Stimulated activated CD4-positive, alpha-beta T cell treated with anti-CD3 and anti-CD28 coated beads, Interleukin-4, amount 100 ng/mL, for 48 hours (primary cell): ENCODE results near the gene AMBRA1.

Experiments
- DNase-seq, 2 donors: peaks; one replicate each; pipeline ENCODE4 v3.0.0-alpha.2; 2020; ENCODE audit warnings: low read depth in 2 of 2

The AMBRA1 gene

DNA sequence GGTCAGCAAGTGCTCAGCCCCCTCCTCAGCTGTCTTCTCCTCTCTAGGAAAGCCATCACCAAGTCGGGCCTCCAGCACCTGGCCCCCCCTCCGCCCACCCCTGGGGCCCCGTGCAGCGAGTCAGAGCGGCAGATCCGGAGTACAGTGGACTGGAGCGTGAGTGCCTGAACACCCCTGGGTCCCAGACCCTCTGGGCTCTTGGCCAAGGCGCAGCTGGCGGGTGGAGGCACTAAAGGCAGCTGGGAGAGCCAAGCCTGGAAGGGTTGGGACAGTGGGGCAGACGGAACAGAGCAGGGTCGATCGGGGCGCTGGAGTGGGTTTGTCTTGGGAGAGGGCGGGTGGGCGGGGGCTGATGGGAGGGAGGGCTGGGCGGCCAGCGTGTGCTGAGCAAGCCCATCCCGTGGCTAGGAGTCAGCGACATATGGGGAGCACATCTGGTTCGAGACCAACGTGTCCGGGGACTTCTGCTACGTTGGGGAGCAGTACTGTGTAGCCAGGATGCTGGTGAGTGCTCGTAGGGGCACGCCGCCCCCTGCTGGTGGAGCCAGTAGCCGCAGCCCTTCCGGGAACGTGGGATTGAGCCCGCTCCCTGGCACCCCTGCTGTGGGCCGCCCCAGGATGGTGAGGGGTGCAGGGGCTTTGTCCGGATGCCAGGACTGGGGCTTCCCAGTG lies 226.4 kb downstream of the AMBRA1 start:
- DNase-seq = peak in 1 of 2 donors; percentile 69

DNA sequence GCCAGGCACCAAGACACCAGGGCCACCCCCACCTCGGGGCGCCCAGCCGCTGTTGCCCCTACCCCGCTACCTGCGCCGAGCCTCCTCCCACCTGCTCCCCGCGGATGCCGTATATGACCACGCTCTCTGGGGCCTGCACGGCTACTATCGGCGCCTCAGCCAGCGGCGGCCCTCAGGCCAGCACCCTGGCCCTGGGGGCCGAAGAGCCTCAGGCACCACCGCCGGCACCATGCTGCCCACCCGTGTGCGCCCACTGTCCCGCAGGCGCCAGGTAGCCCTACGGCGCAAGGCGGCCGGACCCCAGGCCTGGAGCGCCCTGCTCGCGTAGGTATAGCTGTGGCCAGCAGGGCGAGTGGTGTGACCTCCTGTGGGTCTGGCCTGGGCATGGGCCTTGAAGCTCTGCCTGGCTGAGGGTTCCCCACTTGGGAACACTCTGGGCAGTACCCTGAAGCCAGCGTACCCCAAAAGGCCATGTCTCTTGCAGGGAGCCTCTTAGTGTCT lies 227.1 kb downstream of the AMBRA1 start:
- DNase-seq = no peak

DNA sequence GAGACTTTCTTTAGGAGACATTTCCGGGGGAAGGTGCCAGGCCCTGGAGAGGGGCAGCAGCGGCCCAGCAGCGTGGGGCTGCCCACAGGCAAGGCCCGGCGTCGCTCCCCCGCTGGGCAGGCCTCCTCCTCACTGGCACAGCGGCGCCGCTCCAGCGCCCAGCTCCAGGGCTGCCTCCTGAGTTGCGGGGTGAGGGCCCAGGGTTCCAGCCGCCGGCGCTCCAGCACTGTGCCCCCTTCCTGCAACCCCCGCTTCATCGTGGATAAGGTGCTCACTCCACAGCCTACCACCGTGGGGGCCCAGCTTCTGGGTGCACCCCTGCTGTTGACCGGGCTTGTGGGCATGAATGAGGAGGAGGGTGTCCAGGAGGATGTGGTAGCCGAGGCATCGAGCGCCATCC lies 227.6 kb downstream of the AMBRA1 start:
- DNase-seq = no peak

- no peak for DNase-seq
Measured at GRCh38 chr11:46364791-46365190, 229.0 kb downstream of the AMBRA1 start.

DNA sequence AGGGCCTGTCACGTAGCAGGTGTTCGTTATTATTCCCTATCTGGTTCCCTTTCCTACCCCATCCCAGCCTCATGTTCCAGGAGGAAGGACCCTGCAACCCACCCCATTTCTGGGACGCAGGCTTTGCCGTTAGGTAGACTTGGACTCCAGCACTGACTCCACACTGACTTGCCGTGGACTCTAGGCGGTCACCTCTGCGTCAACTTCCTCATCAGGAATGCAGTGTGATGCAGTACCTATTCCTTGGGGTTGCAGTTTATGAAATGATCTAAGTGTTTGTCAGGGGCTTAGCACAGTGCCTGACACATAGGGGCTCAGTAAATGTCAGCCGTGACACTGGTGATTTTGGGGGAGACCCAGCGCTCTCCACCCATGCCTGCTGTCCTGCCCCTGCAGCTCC lies 229.8 kb downstream of the AMBRA1 start:
- DNase-seq = no peak

GRCh38 chr11:46363455-46364005 lies 230.3 kb downstream of the AMBRA1 start:
- DNase-seq = no peak

- DNase-seq = no peak
Measured at GRCh38 chr11:46363031-46363407, 230.8 kb downstream of the AMBRA1 start.

DNA sequence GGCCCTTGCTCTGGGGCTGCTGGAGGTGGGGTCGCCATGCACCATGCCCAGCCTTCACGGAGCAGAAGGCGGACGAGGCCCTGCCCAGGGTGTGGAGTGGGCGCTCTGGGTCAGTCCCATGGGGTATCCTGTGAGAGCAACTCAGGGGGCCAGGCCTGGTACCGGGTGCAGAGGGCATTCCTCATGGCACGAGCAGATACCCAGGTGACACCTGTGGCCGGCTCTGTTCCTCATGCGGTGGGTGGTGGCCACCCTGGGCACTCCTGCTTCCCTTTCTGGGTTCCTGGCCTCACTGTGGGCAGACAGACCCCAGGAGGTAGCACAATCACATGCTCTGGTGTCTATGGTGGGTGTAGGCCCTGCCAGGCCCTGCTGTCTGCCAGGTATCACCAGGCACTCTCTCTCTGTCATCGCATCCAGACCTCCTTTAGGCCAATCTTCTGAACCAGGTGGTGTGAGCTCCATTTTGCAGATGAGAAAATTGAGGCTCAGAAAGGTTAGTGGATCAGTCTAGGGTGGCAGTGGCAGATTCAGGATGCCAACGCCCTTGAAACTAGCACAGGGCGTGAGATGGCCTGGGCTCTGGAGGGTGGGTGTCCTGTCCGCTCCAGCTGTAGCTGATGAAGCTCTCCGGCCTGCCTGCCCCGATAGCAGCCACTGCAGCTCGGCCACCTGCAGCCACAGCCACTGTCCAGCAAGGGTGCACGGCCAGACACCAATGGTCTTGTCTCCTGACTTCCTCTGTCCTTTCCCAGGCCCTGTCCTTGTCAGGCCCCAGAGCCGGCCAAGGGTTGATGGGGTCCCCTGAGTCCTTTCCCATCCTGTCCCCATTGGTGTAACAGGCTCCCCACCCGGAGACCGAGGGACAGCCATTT lies 231.4 kb downstream of the AMBRA1 start:
- DNase-seq = no peak

DNA sequence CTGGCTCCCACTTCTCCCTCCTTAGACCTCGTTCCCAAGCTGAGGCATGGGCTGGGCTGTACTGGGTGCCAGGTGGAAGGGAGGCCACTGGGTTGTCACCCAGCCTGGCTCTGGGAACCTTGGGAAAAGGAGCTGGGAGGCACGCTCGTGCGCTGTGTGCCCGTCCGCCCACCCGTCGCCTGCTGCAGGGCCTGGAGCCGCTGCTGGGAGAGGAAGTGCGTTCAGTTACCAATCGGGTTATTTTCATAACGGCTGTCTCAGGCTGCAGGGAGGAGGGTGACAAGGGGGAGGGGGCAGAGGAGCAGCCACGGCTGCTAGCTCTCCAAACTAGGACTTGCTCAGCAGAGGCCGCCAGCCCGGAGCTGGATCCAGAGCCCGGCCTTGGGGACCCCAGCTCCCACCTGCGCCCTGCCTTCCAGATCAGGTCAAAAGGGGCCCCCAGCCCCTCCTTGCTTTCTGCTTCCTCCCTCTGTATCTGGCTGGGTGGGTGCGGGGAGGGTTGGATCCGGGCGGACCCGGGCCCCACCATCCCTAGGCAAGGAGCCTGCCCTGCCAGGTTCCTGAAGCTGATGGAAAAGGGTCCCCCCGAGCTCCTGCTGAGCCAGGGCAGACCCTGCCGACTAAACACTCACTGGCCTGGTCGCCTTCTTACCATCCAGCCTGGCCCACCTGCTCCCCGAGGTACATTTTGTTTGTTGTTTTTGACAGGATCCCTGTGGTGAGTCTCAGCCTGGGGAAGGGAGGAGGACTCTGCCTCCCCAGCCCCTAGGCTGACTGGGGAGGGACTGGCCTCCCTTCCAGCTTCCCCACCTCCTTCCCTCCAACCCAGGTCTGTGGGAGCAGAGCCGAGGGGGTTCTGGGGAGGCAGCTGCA lies 232.3 kb downstream of the AMBRA1 start:
- peak; percentile 57 to 67 for DNase-seq

DNA sequence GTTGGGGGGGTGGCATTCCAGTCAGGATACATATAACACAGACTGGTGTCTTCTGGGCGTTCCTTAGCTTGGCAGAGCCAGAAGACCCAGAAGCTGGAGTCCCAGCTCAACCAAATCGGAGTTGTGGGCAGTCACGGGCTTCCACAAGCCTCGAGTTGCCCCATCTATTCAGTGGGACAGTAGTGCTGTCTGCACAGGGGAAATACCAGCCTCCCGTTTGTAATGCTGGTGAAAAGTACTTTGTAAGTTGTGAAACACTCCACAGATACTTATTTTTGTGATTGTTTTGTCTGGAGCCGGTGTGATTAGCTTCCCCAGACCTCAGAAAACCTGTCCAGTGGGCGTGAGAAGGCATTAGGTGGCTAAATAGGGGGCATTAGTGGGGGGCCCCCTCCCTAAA lies 232.9 kb downstream of the AMBRA1 start:
- DNase-seq = no peak

DNA sequence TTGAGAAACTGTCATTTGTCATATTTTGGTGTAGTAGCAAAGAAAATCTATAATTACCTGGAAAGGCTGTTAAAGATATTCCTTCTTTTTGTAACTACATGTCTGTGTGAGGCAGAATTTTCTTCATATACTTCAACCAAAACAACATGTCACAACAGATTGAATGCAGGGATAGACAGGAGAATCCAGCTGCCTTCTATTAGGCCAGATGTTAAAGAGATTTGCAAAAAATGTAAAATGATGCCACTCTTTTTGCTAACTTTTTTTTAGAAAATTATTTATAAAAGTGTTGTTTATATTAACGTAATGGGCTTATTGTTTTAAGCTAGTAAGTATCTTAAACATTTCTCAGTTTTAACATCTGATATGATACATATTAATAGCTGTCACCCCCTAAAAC lies 233.9 kb downstream of the AMBRA1 start:
- no peak for DNase-seq

DNA sequence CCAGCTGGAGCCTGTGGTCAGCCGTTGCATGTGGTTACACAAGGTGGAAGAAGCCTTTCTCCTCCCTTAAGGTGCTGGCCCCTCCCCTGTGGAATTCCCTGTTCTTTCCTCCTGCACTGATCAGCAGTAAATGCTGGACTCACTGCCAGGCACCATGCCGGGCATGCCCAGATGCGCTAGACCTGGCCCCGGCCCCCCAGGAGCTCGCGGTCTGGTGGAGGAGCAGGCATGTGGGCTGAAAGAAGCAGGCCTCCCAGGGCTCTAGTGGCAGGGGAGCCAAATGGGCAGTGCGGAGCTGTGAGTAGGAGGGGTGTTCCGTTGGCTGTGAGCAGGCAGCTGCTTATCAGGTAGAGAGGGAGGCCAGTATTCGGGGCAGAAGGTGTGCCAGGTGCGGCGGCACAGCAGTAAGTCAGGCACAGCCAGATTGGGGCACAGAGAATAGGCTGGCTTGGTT lies 236.3 kb downstream of the AMBRA1 start:
- no peak for DNase-seq

- DNase-seq = no peak
Measured at GRCh38 chr11:46356924-46357482, 236.8 kb downstream of the AMBRA1 start.

- no peak for DNase-seq
Measured at GRCh38 chr11:46353698-46354097, 240.1 kb downstream of the AMBRA1 start.

- DNase-seq = peak; percentile 67 to 71
Measured at GRCh38 chr11:46352063-46352841, 241.6 kb downstream of the AMBRA1 start.

GRCh38 chr11:46351606-46352005 lies 242.2 kb downstream of the AMBRA1 start:
- DNase-seq = no peak

GRCh38 chr11:46351148-46351547 lies 242.7 kb downstream of the AMBRA1 start:
- DNase-seq = no peak

DNA sequence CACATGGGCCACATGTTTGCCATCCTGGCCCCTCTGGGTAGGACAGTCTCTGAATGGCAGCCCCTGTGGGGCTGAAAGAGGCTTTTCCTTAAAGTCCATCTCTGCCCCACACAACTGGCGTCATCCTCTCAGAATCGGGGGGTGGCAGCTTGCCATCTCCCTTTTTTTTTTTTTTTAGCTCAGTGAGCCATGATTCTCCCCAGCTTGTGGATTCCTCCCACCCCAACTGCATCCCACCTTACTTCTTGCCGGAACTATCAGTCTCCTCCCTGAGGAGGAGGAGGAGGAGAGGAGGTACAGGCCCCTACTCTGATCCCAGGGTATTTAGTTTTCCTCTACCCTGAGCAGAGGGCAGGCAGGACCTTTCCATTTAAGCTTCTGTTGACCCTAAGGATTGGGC lies 243.1 kb downstream of the AMBRA1 start:
- DNase-seq = no peak

- no peak for DNase-seq
Measured at GRCh38 chr11:46348566-46349401, 245.0 kb downstream of the AMBRA1 start.
